Endothelial cell of hepatic sinusoid (primary cell): Measurements from ENCODE around the gene SLAMF1.
"Not testable (repeated sequence)": the region's sequence is repeated elsewhere in the genome, so short reads cannot be mapped to it uniquely, and the experiment has no call there.

ENCODE experiments used
- in situ Hi-C: cut with HindIII; loops from 2 replicates; pipeline ENCODE4 v1.10.0; 2017; ENCODE audit warnings: low sequenced_read_pairs

The SLAMF1 gene

DNA sequence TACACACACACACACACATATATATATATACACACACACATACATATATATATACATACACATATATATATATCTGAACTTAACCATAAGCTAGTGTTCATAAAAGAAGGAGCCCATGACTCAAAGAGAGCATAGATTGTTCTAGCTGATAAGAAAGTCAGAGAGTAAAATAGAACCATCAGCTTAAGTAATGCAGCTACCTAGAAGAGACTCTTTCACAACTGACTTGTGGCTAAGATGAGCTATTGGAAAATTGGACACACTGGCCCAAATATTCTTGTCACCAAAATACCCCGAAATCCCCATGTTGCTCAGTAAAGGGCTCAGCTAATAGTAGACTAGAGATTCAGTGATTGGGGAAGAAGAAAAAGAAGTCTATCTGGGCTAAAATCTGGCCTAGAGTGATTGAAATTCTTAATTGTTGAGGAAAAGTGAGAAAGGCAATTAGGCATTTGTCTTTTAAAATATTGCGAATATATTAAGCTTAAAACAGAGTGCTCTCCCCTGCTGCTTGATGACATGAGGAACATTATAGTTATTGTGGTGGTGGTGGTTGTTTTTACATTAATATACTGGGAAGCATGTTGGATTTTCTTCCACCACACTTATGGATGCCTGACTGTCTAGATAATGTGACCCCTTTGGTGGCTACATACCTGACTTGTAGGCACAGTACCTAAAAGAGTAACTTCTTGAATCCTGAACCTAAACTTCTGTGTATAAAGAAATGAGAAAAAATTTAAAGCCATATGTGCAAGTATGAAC lies 6.3 kb downstream of the SLAMF1 start:
- in situ Hi-C loops = loop anchor here (10.0 kb wide), 1 partner anchor 176 kb away; no protein-coding TSS in a partner anchor

- in situ Hi-C loops = loop anchor here (10.0 kb wide), 1 partner anchor 175 kb away; no protein-coding TSS in a partner anchor
These were observed 7.2 kb downstream of the SLAMF1 start for GRCh38 chr1:160639652-160640051.

DNA sequence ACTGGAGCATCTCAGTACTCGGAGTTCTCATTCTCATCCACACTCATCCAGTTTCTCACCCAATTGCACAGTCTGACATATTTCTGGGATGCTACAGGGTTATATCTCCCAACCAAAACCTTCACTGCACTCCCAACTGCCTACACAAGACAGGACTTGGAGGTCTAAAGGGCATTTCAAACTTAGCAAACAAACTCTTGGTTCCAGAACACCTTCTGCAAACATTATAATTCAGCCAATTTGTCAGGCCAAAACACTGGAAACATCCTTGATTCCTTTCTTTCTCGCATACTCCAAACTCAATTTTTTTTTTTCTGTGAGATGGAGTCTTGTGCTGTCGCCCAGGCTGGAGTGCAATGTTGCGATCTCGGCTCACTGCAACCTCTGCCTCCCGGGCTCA lies 7.9 kb downstream of the SLAMF1 start:
- in situ Hi-C loops = no loop called here

DNA sequence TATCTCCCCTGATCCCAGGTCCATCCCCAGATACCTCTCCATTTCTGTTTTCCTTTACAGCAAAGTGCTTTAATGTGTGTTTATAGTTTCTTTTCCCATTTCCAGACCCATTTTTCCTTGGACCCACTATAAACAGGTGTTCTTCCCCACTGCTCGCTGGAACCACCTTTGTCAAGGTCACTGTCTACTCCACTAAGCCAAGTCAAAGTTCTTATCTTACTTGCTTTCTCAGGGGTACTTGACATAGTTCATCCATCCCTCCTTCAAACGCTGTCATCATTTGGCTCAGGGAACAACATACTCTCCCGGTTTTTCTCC lies 8.3 kb downstream of the SLAMF1 start:
- in situ Hi-C loops = no loop called here

DNA sequence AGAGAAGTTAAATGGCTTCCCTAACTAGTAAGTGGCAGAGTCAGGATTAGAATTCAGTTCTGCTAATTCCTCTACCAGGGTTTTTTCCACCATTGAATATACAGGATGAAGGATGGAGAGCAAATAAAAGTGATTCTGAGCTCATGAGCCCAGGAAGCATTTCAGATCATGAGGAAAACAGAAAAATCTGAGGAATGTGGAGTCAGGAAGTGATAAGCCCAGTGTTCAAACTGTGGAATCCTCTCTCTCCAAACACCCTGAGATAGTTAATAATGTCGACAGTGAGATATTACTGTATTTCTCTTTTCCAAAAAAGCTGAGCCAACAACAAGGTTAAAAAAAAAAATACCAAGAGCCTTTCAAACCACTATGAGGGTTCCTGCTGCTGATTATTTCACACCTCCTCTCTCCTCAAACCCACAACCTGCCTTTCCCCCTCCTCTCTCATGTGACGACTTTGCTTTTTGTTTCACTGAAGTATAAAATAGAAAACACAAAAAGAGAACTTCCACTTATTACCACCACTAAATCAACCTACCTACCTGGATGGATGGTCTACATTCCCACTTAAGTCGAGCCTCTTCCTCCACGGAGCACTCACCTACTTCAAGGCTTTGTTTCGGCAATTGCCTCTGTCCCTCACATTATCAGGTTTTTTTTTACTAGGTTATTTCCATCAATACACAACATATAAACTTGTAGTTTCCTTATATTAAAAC lies 8.9 kb downstream of the SLAMF1 start:
- in situ Hi-C loops = no loop called here

DNA sequence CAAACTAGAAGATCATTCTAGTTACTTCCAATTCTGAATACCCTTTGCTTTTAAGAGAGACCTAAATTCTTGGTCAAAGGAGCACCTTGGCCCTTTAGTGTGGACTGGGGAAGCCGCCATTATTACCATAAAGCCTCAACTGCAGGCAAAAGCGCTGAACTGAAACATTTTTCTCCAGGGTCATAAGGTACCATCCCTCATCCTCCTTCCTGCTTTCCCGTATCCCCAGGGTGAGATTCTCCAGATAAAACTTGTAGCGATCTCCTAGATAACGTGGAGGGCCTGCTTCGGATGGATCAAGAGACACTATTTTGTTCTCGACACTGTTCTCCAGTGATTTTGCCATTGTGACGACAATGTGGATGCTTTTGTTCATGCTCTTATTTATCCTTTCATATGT lies 9.8 kb downstream of the SLAMF1 start:
- in situ Hi-C loops = no loop called here

DNA sequence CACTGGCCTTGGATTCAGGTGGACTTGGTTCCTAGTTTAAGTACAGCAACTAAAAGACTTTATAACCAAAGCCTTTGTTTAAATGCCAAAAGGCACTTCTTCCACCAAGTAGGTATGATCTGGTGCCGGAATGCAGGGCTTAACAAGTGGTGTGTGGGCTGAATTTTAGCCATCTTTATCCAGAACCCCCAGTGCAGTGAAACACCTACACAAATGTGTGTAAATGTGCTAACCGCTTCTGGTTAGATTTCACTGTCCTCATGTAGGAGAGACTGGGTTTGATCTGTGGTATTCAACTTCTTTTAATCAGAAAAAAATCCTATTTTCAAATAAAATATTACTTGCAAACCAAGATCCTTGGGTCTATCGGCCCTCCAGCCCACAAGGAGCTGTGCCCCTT lies 10.3 kb downstream of the SLAMF1 start:
- in situ Hi-C loops = no loop called here

DNA sequence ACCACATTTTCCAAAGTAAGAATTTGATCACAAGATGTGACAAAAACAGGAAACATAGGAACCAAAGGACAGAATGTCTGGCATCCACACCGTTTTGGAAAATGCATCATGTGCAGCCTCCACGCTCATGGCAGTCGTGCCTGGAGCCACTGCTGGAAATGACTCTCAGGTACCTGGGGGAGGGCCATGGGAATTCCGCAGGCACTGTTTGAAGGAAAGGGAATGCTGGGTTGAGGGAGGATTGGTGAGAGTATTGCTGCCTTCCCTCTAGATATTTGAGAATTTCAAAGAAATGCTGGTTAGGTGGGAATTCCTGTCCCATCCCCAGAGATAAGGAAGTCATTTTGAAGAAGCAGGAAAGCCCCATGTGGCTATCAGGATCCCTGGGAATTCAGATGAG lies 10.8 kb downstream of the SLAMF1 start:
- in situ Hi-C loops = no loop called here

GRCh38 chr1:160634543-160635491 lies 12.0 kb downstream of the SLAMF1 start:
- in situ Hi-C loops = no loop called here

GRCh38 chr1:160633330-160633903 lies 13.4 kb downstream of the SLAMF1 start:
- in situ Hi-C loops = no loop called here

DNA sequence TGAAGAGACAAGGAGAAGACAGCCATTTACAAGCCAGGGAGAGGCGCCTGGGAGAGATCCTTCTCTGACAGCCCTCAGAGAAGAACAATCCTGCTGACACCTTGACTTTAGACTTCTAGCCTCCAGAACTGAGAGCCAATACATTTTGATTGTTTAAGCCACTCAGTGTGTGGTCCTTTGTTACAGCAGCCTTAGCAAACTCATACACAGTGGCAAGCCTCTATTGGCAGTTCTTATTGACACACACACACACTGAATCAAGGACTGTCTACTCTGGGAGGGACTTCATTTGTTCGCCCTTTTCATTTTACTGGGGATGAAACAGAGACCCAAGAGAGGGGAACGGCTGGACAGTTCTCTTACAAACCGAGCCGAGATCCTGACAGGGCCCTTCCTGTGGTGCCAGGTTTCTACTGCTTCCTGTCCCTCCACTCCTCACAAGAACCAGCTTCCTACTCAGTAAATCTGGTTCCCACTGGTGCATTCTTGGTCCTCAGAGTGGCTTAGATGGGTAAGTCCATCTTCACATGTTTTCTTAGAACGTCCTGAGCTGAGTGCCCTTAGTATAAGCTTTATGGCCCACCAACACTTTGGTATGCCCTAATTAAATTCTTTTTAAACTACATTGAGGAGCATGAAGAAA lies 14.7 kb downstream of the SLAMF1 start:
- in situ Hi-C loops = no loop called here

GRCh38 chr1:160630523-160631451 lies 16.1 kb downstream of the SLAMF1 start:
- in situ Hi-C loops = no loop called here

- in situ Hi-C loops = no loop called here
These were observed 17.3 kb downstream of the SLAMF1 start for GRCh38 chr1:160629286-160630210.

- in situ Hi-C loops = no loop called here
These were observed 18.0 kb downstream of the SLAMF1 start for GRCh38 chr1:160628799-160629263.

GRCh38 chr1:160627677-160628289 lies 19.1 kb downstream of the SLAMF1 start:
- in situ Hi-C loops = not testable (repeated sequence)

DNA sequence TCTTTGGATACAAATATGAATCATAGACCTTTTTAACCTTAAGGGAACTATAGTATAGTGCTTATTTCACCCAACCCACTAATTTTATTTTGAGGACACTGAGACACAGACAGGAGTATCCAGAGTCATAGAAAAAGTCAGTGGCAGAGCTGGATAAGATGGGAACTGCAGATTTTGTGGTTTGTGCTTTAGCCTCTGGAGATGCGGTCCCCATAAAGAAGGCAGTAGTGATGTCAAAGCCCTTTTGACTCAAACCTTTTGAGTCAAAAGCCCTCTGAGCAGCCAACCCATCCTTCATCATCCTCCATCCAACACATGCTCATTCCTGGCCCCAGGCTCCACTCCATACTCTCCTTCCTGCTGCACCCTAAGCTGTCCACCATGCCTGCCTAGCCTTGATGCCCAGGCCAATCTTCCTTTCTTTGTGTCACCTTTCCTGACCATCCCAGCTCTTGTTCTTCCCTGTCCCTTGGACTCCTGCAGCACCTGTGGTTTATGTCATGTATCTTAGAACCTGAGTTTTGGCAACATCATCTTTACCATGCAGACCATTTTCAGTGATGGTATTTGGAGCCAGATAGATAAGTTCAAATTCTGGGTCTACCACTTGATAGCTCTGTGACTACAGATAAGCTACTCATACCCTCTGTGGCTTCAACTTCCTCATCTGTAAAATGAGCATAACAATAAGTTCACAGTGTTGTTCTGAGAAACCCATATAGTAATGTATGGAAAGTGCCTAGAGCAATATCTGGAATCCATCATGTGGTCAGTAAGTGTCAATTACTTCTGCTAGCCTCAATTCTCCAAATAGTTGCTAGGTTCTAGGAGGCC lies 20.1 kb downstream of the SLAMF1 start:
- in situ Hi-C loops = no loop called here
